Cerebellar nuclear complex (tissue), 1 donor: Measurements from ENCODE around the gene DCX.

Source experiments
- DNase-seq, 2 experiments: peaks; one replicate each; lab custom pipeline; 2025; lab: John Stamatoyannopoulos, UW

Gene DCX

DNA sequence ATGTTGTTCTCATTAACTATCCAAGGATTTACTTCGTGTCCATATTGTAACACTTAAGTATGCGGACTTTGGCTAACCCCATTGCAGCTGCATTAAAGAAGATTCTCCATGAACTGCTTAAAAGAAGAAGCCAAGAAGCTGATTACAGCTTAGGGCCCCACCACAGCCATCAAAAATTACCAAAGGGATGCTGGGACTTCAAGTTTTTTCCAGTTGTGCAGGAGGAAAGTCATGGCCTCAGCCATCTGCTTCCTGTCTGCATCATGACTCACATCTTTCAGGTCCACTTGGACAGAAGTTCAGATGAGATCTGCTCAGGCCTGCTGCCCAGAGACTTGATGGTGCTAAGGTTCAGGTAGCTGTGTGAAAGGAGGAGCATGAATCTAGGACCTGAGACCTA lies 102.9 kb downstream of the DCX start:
- DNase-seq: no peak

DNA sequence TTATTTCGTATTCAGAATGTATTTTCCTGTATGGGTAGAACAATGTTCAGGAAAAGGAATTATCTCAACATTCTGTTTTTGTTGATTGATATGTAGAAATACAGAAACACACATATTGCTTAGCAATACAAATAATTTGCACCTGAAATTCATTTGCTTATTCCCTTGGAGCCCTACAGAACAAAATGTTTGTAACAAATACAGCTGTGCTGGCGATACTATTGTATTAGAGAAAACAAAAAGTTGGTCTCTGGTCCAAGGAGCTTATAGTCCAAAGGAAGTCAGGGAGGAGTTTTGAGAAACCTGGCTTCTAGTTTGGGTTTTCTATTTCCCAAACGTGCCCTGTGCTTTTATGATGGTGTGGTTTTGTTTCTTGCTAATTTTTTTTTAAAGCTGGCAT lies 104.0 kb downstream of the DCX start:
- no peak for DNase-seq

DNA sequence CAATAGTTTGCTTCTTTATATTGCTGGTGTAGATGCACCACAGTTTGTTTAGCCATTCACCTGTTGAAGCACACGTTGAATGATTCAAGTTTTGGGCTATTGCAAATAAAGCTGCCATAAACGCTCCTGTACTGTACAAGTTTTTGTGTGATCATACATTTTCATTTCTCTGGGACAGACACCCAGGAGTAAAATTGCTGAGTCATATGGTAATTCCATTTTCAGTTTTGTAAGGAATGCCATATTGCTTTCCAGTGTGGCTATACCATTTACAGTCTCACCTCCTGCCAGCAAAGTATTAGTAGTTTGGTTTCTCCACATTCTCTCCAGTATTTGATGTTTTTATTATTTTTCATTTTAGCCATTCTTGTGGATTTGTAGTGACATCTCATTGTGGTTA lies 109.7 kb downstream of the DCX start:
- no peak for DNase-seq

DNA sequence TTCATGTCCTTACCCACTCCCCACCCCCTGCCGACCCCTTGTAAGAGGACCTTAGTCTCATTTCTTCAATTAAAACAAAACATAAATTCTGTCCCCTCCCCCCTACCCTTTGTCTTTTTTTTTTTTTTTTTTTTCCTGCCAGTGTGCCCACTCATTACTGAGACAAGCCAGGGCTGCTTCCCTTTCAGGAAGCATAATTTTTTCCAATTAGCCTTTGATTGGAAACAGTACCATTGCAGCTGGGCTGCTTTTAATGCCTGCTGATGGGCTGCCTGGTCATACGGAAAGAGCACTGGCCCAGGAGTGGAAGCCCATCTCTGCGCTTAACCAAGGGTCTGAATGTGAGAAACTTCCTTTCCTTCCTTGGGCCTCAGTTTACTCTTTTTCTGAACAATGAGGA lies 123.2 kb downstream of the DCX start:
- DNase-seq: no peak

DNA sequence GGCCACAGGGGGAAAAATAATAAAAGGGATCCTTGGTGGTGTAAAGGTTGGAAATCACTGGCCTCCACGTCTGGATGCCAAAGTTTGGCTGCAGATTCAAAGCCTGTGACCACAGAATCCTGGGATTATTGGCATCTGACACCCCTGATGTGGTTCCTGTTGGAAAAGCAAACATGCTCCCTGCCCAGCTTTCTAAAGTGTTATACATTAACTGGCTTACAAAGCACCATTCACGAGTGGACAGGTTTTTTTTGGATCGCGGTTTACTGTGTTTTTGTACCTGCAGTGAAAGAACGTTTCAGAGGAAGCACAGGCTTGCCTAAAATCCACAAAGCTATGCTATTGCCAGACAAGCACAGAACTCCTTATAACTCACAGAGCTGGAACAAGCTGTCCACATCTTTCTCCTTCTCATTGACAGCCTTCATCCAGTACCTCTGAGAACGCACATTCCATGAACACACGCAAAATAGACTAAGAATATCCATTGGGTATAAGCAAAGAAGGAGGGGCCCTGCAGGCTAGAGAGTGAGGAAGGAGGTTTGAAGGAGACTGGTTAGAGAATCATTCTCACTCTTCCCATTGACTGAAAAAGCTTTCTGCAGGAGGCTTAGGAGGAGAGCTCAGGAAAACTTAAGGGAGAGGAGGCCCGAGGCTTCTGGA lies 127.2 kb downstream of the DCX start:
- no peak for DNase-seq

DNA sequence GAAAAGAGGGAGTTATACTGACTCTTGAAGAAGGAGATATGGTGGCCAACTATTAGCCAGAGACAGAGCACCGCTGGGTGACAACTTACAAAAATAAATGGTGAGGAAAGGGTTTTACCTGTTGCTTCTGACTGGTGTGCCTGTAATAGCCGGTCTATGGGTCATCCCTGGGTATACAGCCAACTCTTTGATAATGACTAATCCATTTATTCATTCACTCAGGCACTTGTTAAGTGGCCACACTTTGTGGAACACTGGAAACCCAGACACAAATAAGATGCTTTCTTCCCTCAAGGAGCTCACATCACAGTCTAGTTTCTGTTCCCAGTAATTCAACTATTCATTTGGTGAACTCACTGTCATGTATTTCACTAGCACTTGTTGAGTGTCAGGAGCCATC lies 128.5 kb downstream of the DCX start:
- DNase-seq: no peak

DNA sequence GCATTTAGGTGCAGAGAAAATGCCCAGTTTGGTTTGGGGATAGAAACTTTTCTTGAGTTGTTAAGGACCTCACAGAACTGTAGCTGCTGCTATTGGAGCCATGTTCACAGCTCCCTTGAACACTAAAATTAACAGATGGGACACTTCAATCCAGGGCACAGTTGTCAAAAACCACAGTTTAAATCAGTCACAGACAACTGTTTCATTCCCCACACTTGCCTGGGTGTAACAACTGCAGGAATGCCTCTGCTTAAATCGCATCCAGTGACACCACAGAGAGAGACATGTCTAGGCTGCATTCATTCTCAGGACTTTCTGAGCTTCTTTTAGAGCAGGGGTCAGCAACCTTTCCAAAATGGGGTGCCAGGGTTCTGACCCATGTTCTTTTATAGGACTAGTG lies 129.0 kb downstream of the DCX start:
- no peak for DNase-seq

DNA sequence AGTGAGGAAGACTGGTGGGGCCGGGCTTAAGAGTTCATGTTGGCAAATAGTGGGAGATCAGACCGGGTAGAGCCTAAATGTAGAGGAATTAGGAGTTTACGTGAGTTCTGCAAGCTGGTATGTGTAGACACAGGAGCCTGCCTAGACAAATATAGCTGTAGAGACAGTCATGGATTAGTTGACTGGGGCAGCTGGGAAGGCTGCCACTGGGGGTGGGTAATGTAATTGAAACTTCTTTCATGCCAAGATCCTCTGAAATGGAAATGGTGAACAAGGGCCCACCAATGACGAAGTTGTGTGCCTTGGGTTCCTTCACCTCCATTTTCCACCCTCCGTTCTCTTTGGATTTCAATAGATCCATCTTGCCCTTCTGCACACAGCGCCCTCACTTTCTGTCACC lies 129.9 kb downstream of the DCX start:
- DNase-seq: no peak

DNA sequence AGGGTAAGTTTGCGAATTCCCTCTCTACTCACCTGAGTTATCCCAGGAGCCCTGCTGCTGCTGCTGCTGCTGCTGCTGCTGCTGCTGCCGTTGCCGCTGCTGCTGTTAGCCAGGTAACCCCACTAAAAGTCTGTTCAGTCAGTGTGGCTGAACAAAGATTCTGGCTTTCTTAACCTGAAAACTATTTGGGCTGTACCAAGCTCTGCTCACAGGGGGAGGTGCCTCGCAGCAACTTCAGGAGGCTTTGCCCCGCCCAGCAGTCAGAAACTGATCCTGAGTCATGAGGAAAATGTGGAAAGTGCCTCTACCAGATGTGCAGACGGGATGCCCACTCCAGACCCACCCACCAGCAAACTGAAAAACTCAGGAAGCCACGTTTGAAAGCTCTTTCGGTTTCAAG lies 141.7 kb downstream of the DCX start, which contains the start of gene CAPN6:
Gene CAPN6 (minus strand): TSS at position 145 of the 400 bp plus-strand sequence. CDS start 6,547 bp downstream, outside the sequence.
- DNase-seq: no peak

DNA sequence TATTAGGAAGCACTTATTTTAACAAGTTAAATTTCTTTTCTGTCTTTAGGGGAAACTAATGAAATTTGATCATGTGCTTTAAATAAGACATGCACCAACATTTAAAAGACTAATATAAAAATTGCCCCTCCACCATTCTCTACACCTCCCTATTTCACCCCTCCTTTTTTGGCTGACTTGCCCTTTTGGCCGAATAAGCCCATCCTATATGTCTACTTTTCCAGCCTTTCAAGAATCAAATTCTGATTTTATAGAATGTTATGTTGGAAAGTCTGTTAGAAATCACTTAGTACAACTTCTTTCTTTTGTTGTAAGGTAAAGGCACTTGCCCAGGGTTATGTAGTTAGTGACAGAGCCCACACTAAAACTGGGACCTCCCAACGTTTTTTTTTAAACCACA lies 143.5 kb downstream of the DCX start:
- no peak for DNase-seq

DNA sequence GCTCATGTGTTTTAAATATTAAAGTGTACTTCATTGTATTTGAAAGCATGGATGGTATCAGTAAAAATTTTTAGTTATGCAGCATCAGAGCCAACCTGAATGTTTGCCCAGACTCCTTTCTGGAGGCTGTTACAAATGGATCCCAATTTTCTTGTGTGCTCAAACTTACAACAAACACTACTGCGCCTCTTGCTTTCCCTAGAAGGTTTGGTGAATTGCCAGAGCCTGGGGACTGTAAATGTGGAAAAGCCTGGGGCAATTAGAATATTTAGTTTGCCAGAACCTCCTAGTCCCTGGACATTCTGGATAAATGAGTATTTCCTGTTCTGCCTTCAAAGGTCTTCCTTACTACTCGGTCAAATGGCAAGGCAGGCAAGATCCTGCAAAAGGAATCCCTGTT lies 146.5 kb downstream of the DCX start:
- no peak for DNase-seq

DNA sequence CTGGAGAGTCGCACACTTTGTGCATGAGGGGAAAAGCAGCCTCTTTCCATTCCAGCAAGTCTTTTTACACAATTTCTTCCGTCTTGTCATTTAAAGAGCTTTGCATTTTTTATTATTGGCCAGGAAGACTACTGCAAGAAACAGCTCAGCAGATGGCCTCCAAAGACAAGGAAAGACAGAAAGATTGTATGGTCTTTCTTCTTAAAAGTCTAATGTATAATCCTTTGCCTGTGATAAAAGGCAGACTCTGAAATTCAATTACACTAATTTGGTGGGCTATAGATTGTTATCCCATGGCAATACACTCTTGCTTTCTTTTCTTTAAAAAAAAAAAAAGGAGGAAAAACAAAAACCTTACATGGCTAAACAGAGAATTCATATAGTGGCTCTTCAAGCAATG lies 147.6 kb downstream of the DCX start:
- no peak for DNase-seq

DNA sequence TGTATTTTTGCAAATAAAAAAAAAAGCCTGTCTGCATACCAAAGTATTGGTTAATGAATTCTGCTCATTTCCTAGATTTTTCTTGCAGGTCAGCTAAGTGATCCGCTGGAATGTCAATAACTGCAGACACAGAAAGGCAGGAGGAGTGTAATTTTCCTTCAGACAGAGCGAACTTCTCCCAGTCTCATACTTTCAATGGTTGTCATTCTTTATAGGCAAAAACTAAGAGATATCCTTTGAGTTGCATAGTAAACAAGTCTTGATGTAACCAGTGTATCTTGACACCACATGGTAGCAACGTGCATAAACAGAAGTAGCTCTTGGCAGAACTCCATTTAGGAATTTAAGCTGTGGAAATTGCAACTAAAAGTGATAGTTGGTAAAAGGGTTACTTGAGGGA lies 149.9 kb downstream of the DCX start:
- no peak for DNase-seq

DNA sequence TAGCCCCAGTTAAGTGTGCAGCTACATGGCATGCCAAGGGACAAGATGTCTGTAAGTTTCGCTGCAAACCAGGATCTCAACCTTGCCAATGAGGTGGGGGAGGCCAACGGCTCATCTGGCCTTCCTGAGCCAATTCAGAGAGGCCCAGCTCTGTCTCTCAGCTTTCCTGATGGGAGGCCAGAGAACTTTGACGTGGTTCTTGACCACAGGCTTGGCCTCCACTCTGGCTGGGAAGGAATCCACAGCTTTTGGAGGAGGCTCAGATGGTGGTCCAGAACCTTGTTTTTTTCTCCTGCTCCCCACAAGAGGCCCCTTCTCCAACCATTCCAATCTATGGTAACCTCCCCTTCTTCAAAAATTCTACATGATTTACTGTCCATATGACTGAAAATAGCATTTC lies 151.5 kb downstream of the DCX start:
- DNase-seq: no peak

DNA sequence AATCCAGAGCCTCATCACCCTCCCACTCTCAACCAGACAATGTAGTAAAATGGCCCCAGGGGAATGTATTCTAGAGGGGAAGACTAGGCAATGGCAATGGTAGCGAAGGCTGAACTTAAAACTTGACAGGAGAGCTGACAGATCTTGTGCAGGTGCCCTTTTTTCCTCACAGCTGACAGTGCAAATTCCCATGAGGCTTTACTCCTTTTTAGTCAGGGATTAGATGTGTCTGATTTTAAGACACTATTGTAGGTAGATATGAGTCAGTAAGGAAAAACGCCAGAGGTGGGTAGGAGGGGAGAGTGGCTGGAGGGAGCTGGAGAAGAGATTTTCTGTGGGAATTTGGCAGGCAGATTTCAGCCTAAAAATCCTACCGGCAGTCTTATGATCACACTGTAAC lies 152.4 kb downstream of the DCX start:
- no peak for DNase-seq

DNA sequence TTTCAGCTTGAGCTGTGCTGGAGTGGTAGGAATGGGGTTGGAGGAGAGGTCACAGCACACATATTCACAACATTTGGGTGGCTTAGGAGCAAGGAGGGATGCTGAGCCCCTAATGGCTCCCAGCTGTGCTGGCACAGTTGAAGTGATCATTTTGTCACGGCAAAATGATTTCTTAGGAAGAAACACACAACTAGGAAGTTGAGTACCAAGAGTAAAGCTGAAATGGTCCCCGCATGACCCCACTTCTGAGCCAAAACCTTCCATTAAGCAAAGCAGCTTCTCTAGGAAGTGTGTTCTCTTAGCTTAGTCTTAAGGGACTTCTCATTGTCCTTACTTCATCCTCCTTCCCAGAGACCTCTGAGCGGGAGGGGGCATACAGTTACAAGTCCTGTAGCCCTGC lies 154.3 kb downstream of the DCX start:
- no peak for DNase-seq

DNA sequence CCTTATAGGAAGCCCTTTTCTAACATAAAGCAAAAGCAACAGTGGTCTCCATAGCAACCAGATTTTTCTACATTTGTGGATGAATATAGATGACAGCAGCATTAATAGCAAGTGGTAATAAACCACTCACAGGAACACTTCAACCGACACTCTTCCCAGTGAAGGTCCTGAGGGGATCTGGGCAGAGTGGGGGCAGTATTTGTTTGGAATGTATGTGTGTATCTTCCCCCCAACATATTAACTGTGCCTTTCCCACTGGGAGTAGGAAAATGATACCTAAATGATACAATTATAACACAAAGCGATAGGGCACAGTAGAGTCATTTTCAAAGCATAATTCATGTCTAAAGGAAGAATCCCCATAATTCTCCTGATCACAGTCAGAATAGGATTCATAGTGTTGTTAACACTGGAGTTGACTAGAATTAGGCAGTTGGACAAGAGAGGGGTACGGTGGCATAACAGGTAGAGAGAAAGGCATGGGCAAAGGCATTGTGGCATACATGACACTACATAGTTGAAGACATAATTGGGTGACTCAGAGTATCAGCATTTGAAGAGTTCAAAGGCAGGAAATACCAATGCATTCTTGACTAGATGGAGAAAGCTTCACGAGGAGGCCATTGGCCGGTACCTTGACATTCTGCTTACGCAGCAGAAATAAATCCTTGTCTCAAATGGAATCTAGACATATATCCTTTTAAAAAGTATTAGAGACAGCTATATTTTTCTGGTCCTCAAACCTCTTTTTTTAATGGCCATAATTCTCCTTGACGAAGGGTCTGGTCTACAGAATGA lies 156.9 kb downstream of the DCX start:
- no peak for DNase-seq

DNA sequence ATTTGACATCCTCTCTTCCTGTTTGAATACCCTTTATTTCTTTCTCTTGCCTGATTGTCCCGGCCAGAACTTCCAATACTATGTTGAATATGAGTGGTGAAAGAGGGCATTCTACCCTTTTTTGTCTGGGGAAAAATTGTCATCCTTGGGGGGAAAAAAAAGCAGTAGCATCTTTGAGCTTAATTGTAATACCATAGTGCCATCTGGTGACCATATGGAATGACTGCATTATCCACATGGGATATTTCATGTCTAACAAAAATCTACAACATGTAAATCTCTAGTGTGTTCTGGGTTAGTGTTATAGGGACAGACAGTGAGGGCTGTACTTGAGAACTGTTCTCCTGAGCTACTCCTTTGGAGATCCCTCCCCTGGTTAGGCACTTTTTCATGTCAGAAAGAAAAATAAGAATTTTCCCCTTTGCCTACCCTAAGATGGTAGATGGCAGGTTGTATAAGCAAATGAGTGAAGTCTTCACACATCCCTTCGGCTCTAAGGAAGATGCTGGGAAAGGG lies 167.7 kb downstream of the DCX start:
- DNase-seq: no peak
